HUES48 (cell line): ENCODE measurements around the gene SMOC2.

Experiments
- H3K27ac ChIP-seq: one replicate; pipeline ENCODE4 v1.7.0; 2013; ENCODE audit warnings: low read depth, low read length, inconsistent platforms
- H3K27me3 ChIP-seq: 2 replicates; pipeline ENCODE4 v1.6.1; 2013; ENCODE audit warnings: mild to moderate bottlenecking, low read length; ENCODE audit not compliant: control insufficient read depth, insufficient read depth
- H3K36me3 ChIP-seq: 2 replicates; pipeline ENCODE4 v1.6.1; 2013; ENCODE audit warnings: low read length; ENCODE audit not compliant: control insufficient read depth, insufficient read depth
- H3K4me1 ChIP-seq: 2 replicates; pipeline ENCODE4 v1.6.1; 2013; ENCODE audit warnings: mild to moderate bottlenecking, low read length; ENCODE audit not compliant: control insufficient read depth, insufficient read depth
- H3K4me3 ChIP-seq: 2 replicates; pipeline ENCODE4 v1.5.1; 2013; ENCODE audit warnings: mild to moderate bottlenecking, low read depth, low read length
- H3K9ac ChIP-seq: 2 replicates; pipeline ENCODE4 v1.6.1; 2013; ENCODE audit warnings: mild to moderate bottlenecking, low read depth, low read length, moderate library complexity
- H3K9me3 ChIP-seq: 2 replicates; pipeline ENCODE4 v1.6.1; 2013; ENCODE audit warnings: low read length; ENCODE audit not compliant: control insufficient read depth, insufficient read depth

Gene SMOC2

DNA sequence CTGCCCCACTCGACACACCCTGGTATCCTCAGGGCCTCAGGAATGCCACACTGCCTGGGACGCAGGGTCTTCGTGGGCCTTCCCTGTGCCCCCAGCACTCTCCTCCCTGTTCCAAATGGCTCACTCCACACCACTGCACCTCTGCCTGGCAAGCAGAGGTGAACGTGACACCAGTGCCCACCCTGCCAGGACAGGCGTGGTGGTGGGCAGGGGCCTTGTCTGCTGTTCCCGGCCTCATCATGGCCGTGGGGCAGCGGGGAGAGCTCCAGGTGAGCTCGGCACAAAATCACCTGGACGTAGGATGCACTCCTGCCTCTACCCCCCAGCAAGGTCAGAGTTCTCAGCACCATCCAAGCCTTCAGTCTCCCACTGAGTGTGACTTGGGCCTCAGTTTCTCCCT is 202.4 kb downstream of the SMOC2 start:
- peaks cover 13% of the 10 kb centered on the region for H3K4me1 ChIP-seq
- no peaks in the 10 kb centered on the region for H3K27me3 ChIP-seq
- H3K9me3 ChIP-seq = no peaks in the 10 kb centered on the region
- no peaks in the 10 kb centered on the region for H3K36me3 ChIP-seq
- H3K27ac ChIP-seq = no peak overlapping the region
- no peak overlapping the region for H3K4me3 ChIP-seq
- no peak overlapping the region for H3K9ac ChIP-seq

- Histone ChIP-seq H3K27me3 (no peaks in the 10 kb centered on the region), H3K27ac (no peak overlapping the region)
Observed at GRCh38 chr6:168645326-168645725, 204.3 kb downstream of the SMOC2 start.

DNA sequence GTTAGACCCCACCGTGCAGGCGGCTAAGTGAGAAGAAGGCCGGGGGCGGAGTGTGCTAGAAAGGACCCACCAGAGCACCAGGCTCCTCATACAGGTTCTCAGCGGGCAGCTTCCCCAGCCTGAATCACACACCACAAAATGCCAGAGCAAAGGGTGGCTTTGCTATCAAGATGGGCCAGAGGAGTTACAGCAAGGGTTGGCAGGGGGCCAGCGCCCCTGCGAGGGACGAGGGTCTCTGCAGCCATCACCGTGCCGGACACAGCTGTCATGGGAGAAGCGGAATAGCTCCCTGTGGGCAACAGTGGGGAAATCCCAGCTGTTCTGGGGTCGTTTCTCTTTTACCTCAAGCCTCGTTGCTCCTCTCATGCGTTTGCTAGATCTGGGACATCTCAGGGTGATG is 206.3 kb downstream of the SMOC2 start:
- Histone ChIP-seq H3K4me1 (peaks cover 16% of the 10 kb centered on the region), H3K27me3 (no peaks in the 10 kb centered on the region), H3K36me3 (no peaks in the 10 kb centered on the region), H3K27ac (no peak overlapping the region), H3K9me3 (no peaks in the 10 kb centered on the region), H3K4me3 (no peak overlapping the region), H3K9ac (no peak overlapping the region)

More at GRCh38 chr6:168645326-168645725, 204.3 kb downstream of the SMOC2 start:
- Histone ChIP-seq H3K9me3 (no peaks in the 10 kb centered on the region), H3K4me1 (peaks cover 28% of the 10 kb centered on the region), H3K9ac (no peak overlapping the region), H3K4me3 (no peak overlapping the region), H3K36me3 (no peaks in the 10 kb centered on the region)

DNA sequence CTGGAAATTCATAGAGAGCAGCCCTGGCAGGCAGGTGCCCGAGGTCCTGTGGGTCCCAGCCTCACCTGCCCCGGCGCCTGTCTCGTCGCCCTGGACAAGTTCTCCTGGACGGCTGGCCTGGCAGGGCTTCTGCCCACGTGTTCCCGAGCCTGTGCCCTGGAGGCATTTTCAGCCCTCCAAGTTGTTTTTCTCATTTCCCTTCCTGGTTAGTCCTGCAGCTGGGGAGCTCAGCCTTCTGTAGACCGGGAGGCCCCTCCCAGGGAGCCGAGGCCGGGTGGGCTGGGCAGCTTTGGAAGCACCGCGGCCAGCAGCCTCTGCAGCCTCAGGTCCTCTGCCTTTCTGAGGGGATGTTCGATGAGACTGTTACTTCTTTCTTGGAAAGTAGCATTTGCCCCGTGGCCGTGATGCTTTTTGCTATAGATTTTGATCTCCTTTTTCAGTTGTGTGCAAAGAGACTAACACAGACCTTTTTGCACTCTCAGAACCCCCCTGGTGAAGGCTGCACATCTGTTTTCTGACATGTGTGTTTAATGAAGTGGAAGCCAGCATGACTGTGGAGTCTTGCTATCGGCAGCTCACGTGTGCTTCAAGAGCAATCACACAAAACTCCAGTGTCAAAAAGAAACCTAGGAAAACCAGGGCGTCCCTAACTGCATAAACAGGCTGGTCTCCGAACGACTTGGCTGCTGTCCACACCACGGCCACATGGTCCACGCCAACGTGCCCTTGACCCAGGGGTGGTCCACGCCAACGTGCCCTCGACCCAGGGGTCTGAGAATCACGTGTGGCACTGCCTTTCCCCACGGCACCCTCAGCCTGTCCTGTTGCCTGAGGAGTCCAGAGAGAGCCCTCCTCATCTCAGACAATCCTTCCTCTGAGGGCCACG is 207.5 kb downstream of the SMOC2 start:
- H3K9me3 ChIP-seq = no peaks in the 10 kb centered on the region
- no peaks in the 10 kb centered on the region for H3K27me3 ChIP-seq
- no peak overlapping the region for H3K4me3 ChIP-seq
- no peak overlapping the region for H3K9ac ChIP-seq
- no peaks in the 10 kb centered on the region for H3K36me3 ChIP-seq
- H3K4me1 ChIP-seq = peaks cover 16% of the 10 kb centered on the region
- H3K27ac ChIP-seq = no peak overlapping the region

GRCh38 chr6:168649209-168649608 is 208.2 kb downstream of the SMOC2 start:
- no peak overlapping the region for H3K4me3 ChIP-seq
- H3K9ac ChIP-seq = no peak overlapping the region
- H3K27ac ChIP-seq = no peak overlapping the region
- H3K4me1 ChIP-seq = peaks cover 16% of the 10 kb centered on the region
- H3K9me3 ChIP-seq = no peaks in the 10 kb centered on the region
- no peaks in the 10 kb centered on the region for H3K27me3 ChIP-seq
- no peaks in the 10 kb centered on the region for H3K36me3 ChIP-seq

DNA sequence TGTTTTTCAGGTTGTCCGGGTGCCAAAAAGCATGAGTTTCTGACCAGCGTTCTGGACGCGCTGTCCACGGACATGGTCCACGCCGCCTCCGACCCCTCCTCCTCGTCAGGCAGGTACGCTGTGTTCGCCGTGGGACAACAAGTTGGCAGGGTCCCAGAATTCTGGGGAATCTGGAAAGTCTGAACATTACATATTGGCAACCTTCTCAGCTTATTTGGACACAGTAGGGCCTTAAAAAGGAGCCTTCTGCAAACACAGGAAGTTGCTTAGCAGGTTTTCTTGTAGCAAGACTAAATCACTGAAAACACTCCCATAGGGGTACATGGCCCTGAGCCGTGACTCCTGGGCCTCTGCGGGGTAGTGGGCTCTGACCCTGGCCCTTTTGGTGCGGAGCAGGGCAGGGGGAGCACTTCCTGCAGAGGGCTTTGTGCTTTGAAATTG is 209.7 kb downstream of the SMOC2 start:
- H3K4me1 ChIP-seq = peaks cover 16% of the 10 kb centered on the region
- no peak overlapping the region for H3K27ac ChIP-seq
- 0 out of 2 replicates have a peak, but pooled peaks cover 4% of the 10 kb centered on the region for H3K9me3 ChIP-seq
- no peaks in the 10 kb centered on the region for H3K36me3 ChIP-seq
- H3K27me3 ChIP-seq = no peaks in the 10 kb centered on the region
- no peak overlapping the region for H3K4me3 ChIP-seq
- H3K9ac ChIP-seq = no peak overlapping the region

DNA sequence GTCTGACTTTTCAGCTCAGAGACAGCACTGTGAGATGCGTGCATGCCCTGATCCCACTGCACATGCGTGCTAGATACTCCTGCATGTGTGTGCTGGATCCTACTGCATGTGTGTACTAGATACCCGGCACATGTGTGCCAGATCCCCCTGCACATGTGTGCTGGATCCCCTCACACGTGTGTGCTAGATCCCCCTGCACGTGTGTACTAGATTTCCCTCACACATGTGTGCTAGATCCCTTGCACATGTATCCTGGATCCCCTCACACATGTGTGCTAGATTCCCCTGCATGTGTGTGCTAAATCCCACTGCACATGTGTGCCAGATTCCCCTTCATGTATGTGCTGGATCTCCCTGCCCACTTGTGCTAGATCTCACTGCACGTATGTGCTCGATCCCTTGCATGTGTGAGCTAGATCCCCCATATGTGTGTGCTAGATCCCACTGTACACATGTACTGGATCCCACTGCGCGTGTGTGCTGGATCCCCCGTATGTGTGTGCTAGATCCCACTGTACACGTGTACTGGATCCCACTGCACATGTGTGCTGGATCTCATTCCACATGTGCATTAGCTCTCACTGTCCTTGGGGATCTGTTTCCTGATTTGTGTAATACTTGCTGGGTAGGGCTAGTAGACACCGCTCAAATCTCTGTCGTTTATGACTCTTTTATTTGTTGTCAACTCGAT is 214.6 kb downstream of the SMOC2 start:
- Histone ChIP-seq H3K9ac (no peak overlapping the region), H3K27me3 (no peaks in the 10 kb centered on the region), H3K4me3 (no peak overlapping the region), H3K4me1 (no peaks in the 10 kb centered on the region), H3K36me3 (no peaks in the 10 kb centered on the region), H3K9me3 (0 out of 2 replicates have a peak, but pooled peaks cover 4% of the 10 kb centered on the region), H3K27ac (no peak overlapping the region)

GRCh38 chr6:168658059-168658458 is 217.1 kb downstream of the SMOC2 start:
- 0 out of 2 replicates have a peak, but pooled peaks cover 4% of the 10 kb centered on the region for H3K9me3 ChIP-seq
- no peaks in the 10 kb centered on the region for H3K4me1 ChIP-seq
- no peak overlapping the region for H3K27ac ChIP-seq
- H3K27me3 ChIP-seq = no peaks in the 10 kb centered on the region
- no peak overlapping the region for H3K4me3 ChIP-seq
- H3K36me3 ChIP-seq = no peaks in the 10 kb centered on the region
- no peak overlapping the region for H3K9ac ChIP-seq

DNA sequence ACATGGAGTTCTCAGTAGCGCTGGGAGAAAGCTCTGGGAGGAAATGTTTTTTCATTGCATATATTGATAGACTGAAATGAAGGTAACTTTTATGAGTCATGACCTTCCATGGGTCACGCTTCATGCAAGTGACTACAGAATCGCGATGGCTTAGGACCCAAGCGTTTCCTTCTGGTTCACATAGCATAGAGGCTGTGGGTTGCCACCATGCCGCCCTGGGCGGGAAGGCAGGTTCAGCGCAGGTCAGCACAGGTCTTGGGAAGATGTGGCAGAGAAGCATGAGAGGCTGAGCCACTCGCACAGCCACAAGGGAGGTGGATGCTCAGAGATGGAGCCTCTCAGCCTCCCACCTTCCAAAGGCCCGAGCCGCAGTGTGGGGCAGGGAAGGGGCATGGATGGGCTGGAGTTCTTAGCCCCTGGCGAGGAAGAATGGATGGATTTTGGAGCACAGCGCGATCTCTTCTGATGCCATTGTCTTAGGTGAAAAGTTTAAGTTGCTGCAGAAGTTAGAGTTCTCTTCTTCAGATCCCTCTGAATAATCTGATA is 219.5 kb downstream of the SMOC2 start:
- Histone ChIP-seq H3K4me1 (peaks cover 8% of the 10 kb centered on the region), H3K4me3 (no peak overlapping the region), H3K36me3 (no peaks in the 10 kb centered on the region), H3K9ac (no peak overlapping the region), H3K9me3 (0 out of 2 replicates have a peak, but pooled peaks cover 1% of the 10 kb centered on the region), H3K27ac (no peak overlapping the region), H3K27me3 (no peaks in the 10 kb centered on the region)

- Histone ChIP-seq H3K4me1 (peaks cover 21% of the 10 kb centered on the region), H3K36me3 (no peaks in the 10 kb centered on the region), H3K27me3 (no peaks in the 10 kb centered on the region), H3K27ac (no peak overlapping the region), H3K9ac (no peak overlapping the region), H3K4me3 (no peak overlapping the region), H3K9me3 (no peaks in the 10 kb centered on the region)
Observed at GRCh38 chr6:168662301-168662936, 221.4 kb downstream of the SMOC2 start.
